ENCODE measurements around the gene OR6C6.
"Not testable (repeated sequence)": the region's sequence is repeated elsewhere in the genome, so short reads cannot be mapped to it uniquely, and the experiment has no call there.

The OR6C6 gene

GRCh38 chr12:55296469-55296868 lies at the start of gene OR6C6:
Gene OR6C6, minus strand, starts transcription at chr12:55296569. Its CDS starts 1,337 bp downstream, at chr12:55295232.
- DNase-seq = no peak

DNA sequence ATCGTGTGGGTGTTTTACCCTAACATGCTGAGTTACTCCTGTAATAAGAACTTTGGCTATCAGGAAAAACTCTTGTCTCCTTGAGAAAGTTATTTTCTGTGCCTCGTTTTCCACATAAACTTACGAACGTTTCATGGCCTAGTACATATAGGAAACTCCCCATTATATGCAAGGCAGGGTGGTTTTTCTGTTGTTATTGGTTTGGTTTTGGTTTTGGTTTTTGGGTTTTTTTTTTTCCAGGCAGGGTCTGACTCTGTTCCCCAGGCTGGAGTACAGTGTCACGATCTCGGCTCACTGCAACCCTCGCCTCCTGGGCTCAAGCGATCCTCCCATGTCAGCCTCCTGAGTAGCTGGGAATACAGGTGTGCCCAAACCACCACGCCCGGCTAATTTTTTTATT lies 39.6 kb upstream of the OR6C6 start:
- no peak for DNase-seq

DNA sequence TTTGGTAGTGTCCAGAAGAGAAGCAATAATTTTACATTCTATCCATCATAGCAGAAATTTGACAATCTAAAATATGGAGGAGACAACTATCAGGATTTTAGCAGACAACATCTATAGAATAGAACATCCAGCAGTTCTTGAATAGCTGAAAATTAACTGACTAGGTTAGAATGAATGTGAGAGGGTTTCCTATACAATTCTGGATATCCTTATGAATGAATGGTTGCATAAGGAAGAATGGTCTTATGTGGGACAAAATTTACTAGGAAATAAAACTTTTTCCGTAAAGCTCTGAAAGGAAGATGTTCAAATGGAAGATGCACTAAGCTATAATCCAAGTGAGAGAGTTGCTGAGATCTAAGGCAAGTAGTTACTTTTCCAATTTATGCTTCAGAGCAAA lies 34.1 kb upstream of the OR6C6 start, which contains the start of gene OR6C3:
OR6C3 (plus strand) TSS at position 301 of the 400 bp plus-strand sequence. CDS start 955 bp downstream, outside the sequence.
- DNase-seq = no peak

DNA sequence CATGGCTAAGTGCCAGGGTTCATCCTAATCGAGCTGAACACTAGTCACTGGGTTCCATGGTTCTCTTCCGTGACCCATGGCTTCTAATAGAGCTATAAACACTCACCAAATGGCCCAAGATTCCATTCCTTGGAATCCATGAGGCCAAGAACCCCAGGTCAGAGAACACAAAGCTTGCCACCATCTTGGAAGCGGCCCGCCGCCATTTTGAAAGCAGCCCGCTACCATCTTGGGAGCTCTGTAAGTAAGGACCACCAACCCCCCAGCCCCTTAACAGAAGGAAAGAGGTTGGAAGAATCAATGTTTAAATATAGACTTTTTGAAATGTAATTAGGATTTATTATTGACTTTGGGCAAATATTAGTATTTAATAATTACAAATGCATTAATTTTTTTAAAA lies 29.4 kb upstream of the OR6C6 start:
- DNase-seq = not testable (repeated sequence)

DNA sequence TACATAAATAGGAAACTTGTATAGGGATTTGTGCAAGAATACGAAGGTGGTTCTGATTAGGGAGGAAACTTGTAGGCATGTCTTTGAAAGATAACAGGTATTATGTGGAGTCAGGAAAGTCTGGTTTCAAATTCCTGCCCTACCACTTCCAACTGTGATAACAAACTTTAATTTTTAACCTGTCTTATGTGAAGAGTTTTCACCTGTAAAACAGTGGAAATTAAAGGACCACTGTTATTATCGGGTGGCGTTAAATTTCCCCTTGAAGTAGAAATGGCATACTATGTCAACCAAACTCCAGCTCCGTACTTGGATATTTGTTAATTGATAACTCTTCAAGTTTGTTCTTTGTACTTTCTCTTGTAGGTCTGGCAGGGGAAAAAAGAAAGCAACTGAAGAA lies 23.8 kb upstream of the OR6C6 start:
- no peak for DNase-seq

- no peak for DNase-seq
These were observed 17.7 kb upstream of the OR6C6 start, which contains the start of gene OR6C1 for GRCh38 chr12:55314043-55314442. Gene OR6C1, plus strand, starts transcription at chr12:55314343. Its CDS starts 6,257 bp downstream, at chr12:55320600.

DNA sequence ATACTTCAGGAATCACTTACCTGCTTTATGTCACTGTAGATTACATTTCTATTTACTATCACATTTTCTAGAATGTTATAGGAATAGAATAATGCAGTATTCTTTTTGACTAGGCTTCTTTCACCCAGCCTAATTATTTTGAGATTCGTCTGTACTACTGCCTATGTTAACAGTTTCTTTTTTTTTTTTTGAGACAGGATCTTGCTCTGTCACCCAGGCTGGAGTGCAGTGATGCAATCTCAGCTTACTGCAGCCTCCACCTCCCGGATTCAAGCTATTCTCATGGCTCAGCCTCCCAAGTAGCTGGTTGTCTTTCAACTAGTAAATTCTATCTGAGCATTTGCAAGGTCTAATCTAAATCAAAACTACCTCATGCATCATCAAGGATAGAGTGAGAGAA lies 6.4 kb downstream of the OR6C6 start:
- DNase-seq = no peak

DNA sequence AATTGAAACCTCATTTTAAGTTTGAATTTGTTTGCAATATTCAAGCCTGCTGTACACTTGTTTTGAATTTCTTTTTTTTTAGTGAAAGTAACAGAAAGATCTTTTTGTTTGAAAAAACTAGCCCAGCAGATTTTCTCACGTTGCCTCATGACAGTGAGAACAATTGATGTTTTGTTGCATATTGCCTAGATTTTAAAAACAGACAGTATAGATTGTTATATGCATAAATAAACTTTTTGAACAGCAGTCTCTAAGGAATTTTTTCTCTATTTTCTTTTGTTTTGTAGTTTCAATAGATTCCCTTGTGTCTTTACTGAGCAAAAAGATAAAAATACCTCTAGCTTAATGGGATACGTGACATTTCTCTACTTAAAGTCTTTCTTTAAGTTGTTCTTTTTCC lies 15.4 kb downstream of the OR6C6 start:
- DNase-seq = no peak

- no peak for DNase-seq
These were observed 38.1 kb downstream of the OR6C6 start for GRCh38 chr12:55258303-55258702.

GRCh38 chr12:55256831-55257230 lies 39.5 kb downstream of the OR6C6 start:
- DNase-seq = no peak

- DNase-seq = no peak
These were observed 43.1 kb downstream of the OR6C6 start for GRCh38 chr12:55253281-55253680.

DNA sequence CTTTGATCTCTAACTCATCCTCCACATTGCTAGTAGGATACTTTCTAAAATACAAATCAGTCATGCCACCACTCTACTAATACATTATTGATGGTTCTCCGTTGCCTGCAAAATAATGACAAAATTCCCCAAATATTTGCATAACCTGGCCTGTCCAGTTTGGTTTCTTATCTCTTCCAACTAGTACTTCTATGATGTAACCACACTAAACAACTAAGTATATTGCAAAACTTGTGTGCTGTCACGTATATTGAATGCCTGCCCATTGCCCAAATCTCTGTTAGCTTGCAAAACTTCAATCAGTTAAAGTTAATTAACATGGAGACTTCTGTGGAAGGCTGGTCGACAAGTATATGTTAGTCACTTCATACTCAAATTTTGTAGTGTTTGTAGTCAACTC lies 45.4 kb downstream of the OR6C6 start:
- DNase-seq = no peak

GRCh38 chr12:55246159-55246558 lies 50.2 kb downstream of the OR6C6 start:
- DNase-seq = no peak

DNA sequence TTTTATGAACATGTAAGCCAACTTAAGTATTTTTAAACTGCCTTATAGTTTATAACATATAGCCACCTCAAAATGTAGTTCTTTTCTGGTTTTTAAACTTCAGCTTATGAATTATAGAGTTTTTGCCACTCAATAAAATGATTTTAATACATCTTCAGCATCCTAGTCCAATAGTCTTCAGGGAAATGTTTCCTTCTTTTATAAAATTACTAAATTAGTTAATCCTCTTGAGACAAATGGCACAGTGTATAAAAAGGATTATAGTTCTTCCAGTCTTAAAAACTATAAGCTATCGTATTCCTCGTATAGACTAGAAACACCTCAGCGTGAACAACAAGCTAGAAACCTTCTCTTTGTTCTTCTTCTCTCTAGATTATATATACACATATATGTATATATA lies 52.1 kb downstream of the OR6C6 start, which contains the start of gene OR6C74:
OR6C74 (plus strand) TSS at position 301 of the 400 bp plus-strand sequence. CDS start 2,679 bp downstream, outside the sequence.
- no peak for DNase-seq
